HG03378 (cell line): ENCODE results near the gene SH3GL3.

Source experiments
- ATAC-seq: cut with Tn5 transposase; IDR thresholded peaks from one replicate; pipeline ENCODE4 v1.9.1; 2021; ENCODE audit warnings: mild to moderate bottlenecking, moderate library complexity; ENCODE audit not compliant: unreplicated experiment

SH3GL3 gene

DNA sequence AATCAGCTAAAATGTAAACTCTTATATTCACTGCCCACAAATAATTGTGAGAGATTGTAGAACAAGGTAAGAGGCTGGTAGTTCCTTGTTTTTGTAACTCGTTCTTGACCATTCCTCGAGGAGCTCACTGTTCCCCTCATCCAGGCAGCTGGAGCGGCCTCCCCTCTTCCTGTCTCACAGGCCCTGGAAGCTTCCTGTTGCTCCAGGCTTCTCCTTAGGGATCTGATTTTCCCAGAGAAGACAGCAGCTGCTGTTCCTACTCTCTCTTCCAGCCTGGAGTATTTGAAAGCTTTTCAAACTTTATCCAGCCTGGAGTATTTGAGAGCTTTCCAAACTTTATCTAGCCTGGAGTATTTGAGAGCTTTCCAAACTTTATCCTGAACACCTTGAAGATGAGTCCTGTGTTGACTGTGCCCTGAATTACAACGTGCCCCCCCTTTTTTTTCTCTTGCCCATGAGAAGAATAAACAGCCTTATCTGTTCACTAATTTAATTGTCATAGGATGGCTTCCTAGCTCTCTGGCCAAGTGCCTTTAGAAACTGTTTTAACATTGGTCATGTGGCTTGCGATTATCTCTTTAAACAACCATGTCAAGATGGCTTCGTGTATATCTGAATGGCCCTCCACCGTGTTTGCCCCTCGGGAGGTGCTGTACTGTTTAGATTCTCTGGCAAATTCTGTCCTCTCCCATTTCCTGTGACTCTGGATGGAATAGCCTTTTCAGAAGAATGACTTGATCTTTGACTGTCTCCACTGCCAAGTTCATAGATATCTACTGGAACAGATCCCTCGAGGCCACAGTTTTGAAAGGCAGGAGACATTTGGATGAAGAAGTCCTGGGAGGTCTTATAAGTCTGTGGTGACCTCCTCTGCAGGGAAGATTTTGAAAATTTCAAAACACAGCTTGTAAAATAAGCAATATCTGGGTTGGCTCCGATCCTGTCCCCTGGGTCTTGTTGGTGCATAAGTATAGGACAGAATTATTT, 211.6 kb downstream of the SH3GL3 start:
- no peak for ATAC-seq

DNA sequence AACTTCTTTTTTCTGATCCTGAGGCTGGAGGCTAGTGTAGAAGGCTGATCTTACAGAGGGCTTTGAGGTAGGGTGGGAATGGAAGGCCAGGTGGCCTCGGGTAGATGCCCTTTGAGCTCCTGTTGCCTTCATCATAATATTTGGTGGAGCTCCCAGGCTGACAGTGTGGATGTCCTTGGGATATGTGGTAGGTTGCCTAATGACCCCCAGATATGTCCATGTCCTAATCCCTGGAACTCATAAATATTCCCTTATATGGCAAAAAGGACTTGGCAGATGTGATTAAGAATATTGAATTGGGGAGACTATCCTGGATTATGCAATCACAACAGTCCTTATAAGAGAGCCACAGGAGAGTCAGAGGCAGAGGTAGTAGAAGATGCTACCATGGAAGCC, 212.3 kb downstream of the SH3GL3 start:
- no peak for ATAC-seq

DNA sequence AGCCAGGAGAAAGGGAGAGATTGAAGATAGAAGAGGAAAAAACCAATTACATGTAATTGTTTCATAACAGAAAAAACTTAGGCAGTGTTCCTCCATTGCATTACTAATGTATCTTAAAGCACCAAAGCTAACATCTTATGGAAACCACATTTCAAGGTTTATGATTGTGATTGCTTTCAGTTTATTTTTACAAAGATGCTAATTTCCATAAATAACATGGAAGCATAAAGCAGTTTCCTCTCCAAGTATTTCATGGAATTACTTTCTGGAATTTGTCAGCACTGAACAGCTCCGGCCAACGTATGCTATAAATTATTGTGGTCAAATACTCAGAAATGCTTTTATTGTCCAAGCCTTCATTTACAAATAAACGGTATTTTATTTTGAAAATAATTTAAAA, 218.3 kb downstream of the SH3GL3 start:
- ATAC-seq, result no peak
